NCI-H2171 treated with DMSO at 0.1 percent for 48 hours (cell line): ENCODE measurements around the gene GRAP.

Experiments
- DNase-seq: peaks from one replicate; lab custom pipeline; 2025; lab: John Stamatoyannopoulos, UW

Gene GRAP

GRCh38 chr17:19018600-19018950 is 28.2 kb downstream of the GRAP start:
- no peak for DNase-seq

DNA sequence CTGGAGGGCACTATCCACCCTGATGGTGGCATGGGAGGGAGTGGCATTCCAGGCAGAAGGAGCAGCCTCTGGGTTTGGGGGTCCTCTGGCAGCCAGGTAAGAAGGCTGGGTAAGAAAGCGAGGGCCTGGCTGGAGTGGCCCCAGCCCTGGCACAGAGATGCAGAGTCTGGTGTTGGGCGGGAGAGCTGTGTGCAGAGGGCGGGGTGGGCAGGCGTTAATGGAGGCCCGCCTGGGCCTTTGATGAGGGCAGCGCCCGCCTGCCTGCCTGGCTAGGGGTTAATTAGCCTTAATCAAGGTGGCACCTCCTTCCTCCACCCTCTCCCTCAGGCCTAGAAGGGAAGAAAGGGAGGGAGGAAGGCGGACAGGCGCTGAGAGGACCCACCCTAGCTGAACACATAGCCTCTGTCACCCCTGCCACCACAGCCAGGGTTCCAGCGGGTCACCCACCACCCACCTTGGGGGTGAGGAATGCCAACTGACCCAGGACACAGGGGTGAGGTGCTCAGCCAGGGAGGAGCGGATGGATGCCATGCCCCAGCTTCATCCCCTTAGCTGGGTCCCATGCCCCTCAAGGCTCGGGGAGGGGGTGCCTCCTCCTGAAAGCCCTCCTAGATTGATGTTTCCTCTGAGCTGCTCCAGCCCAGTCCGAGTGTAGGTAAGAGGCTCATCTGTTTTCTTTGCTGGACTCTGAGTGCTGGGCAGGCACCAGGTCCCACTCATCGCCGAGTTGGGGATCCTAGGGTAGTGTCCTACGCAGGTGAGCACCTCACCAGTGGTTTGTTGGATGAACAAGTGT is 28.8 kb downstream of the GRAP start:
- DNase-seq, result no peak

GRCh38 chr17:19017401-19017800 is 29.4 kb downstream of the GRAP start:
- no peak for DNase-seq

DNA sequence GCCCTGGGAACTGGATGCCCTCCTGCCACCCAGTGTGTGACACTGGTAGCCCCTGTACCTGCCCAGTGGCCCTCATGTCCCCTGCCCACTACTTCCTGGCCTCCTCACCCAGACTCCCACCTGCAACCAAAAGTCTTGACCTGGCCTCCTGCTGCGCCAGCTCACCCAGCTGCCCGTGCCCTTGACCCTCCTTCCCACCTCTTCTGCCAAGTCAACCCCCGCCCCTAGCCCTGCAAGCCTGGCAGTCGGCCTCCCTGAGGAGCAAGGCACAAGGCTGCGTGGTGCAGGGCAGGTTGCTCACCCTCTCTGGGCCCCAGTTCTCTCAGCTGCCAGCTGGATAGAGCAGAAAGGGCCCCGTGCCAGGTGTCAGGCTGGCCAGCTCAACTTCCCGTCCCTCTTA is 29.9 kb downstream of the GRAP start:
- DNase-seq, result no peak

- no peak for DNase-seq
Measured at GRCh38 chr17:19016297-19016696, 30.5 kb downstream of the GRAP start.

GRCh38 chr17:19015428-19015827 is 31.3 kb downstream of the GRAP start:
- no peak for DNase-seq

GRCh38 chr17:19014628-19015215 is 32.0 kb downstream of the GRAP start:
- DNase-seq, result no peak

- no peak for DNase-seq
Measured at GRCh38 chr17:19013806-19014627, 32.7 kb downstream of the GRAP start.

GRCh38 chr17:19013226-19013625 is 33.5 kb downstream of the GRAP start:
- no peak for DNase-seq

- DNase-seq, result no peak
Measured at GRCh38 chr17:19012171-19013080, 34.3 kb downstream of the GRAP start.

DNA sequence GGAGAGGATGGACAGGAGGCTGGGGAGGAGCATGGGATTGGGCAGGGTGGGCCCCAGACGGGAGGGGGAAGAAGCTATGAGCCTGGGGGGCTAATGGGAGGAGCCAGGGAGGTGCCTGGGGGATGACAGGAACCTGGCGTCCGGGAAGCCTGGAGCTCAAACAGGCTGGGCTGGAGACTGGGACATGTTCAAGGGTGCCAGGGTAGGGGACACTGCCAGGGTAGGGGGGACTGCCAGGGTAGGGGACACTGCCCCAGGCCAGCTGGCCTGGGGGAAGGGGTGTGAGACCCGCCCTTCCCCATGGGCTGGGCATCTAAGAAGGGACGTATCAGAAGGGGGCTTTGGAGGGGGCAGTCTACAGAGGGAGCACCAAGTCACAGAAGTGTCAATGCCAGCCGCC is 35.2 kb downstream of the GRAP start:
- DNase-seq, result no peak

- no peak for DNase-seq
Measured at GRCh38 chr17:19010729-19011505, 35.8 kb downstream of the GRAP start.

- DNase-seq, result no peak
Measured at GRCh38 chr17:19009970-19010369, 36.8 kb downstream of the GRAP start.

DNA sequence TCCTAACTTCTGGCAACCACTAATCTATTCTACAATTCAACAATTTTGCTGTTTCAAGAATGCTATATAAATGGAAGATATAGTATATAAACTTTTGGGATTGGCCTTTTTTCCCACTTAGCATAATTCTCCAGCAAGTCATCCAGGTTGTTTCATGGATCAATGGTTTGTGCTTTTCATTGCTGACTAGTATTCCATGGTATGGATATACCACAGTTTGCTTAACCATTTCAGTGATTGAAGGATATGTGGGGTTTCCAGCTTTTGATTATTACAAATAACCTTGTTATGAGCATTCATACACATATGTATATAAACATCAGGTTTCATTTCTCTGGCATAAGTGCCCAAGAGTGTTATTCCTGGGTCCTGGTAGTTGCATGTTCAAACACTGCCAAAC is 40.1 kb downstream of the GRAP start:
- DNase-seq, result no peak

DNA sequence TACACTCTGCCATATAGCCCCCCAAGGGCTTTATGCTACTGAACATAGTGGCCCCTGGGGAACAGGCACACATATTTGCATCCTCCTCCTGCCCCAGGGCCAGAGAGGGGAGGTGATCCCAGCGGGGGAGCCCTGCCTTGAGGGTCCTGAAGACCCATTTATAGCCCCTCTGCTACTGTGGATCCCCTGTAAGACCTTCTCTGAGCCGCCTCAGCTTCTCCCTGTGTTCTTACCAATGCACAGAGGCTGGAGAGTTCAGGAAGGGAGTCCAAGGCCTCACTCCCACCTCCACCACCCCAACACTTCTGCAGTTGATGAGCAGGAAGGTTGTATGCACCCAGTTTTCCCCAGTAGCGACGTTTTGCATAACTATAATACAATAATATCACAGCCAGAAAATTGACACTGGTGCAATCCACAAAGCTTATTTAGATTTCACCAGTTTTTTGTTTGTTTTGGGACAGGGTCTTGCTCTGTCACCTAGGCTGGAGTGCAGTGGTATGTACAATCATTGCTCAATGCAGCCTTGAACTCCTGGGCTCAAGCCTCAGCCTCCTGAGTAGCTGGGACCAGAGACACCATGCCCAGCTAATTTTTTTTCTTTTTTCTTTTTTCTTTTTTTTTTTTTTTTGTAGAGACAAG is 40.8 kb downstream of the GRAP start:
- no peak for DNase-seq

- DNase-seq, result no peak
Measured at GRCh38 chr17:19005137-19005773, 41.5 kb downstream of the GRAP start.

- DNase-seq, result peak; percentile 56
Measured at GRCh38 chr17:19004421-19005136, 42.2 kb downstream of the GRAP start, which contains the start of gene FAM83G. FAM83G (minus strand) TSS chr17:19004764; CDS start chr17:19004041, 723 bp downstream.

GRCh38 chr17:19003543-19004420 is 43.0 kb downstream of the GRAP start:
- DNase-seq, result no peak
